ENCODE measurements around the gene SLC25A38.

DNA sequence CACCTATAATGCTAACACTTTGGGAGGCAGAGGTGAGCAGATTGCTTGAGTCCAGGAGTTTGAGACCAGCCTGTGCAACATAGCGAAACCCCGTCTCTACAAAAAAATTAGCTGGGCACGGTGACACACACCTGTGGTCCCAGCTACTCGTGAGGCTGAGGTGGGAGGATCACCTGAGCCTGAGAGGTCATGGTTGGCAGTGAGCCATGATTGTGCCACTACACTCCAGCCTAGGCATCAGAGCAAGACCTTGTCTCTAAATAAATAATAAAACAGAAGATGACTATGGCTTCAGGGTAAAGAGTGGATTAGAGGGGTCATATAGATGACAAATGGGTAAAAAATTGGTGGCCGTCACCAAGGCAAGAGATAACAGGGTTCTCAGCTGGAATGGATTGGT lies 3.1 kb downstream of the SLC25A38 start:
- TF ChIP-seq, protein P1, sequence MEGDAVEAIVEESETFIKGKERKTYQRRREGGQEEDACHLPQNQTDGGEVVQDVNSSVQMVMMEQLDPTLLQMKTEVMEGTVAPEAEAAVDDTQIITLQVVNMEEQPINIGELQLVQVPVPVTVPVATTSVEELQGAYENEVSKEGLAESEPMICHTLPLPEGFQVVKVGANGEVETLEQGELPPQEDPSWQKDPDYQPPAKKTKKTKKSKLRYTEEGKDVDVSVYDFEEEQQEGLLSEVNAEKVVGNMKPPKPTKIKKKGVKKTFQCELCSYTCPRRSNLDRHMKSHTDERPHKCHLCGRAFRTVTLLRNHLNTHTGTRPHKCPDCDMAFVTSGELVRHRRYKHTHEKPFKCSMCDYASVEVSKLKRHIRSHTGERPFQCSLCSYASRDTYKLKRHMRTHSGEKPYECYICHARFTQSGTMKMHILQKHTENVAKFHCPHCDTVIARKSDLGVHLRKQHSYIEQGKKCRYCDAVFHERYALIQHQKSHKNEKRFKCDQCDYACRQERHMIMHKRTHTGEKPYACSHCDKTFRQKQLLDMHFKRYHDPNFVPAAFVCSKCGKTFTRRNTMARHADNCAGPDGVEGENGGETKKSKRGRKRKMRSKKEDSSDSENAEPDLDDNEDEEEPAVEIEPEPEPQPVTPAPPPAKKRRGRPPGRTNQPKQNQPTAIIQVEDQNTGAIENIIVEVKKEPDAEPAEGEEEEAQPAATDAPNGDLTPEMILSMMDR (IDR thresholded peaks at IDR 0.05; ENCODE audit: insufficient read depth, low read length) = no peak
- no peak for TF ChIP-seq GABPA (IDR thresholded peaks at IDR 0.05; ENCODE audit: low read depth)
- TF ChIP-seq REST (IDR thresholded peaks at IDR 0.05; ENCODE audit: insufficient replicate concordance, low read depth) = no peak
- TF ChIP-seq POLR2AphosphoS5 (IDR thresholded peaks at IDR 0.05; ENCODE audit: low read depth) = no peak
- TF ChIP-seq SPI1 (IDR thresholded peaks at IDR 0.05; ENCODE audit: borderline replicate concordance, low read depth) = no peak

Measured in HL-60 (cell line).